Activated T-cell treated with anti-CD3 and anti-CD28 coated beads, Interleukin-2, amount 50 U/mL, for 1 hour (primary cell): Measurements from ENCODE around the gene LAMTOR3.
"Not testable (repeated sequence)": the region's sequence is repeated elsewhere in the genome, so short reads cannot be mapped to it uniquely, and the experiment has no call there.

Experiments used
- DNase-seq: peaks from one replicate; pipeline ENCODE4 v3.0.0-alpha.2; 2020

LAMTOR3 gene

GRCh38 chr4:99861120-99861905 is 32.9 kb downstream of the LAMTOR3 start:
- DNase-seq: no peak

GRCh38 chr4:99860521-99860920 is 33.7 kb downstream of the LAMTOR3 start:
- no peak for DNase-seq

GRCh38 chr4:99859618-99860017 is 34.6 kb downstream of the LAMTOR3 start:
- DNase-seq: no peak

- no peak for DNase-seq
These were observed 36.9 kb downstream of the LAMTOR3 start for GRCh38 chr4:99857307-99857706.

- no peak for DNase-seq
These were observed 38.1 kb downstream of the LAMTOR3 start for GRCh38 chr4:99856166-99856565.

- no peak for DNase-seq
These were observed 38.5 kb downstream of the LAMTOR3 start for GRCh38 chr4:99855678-99856077.

GRCh38 chr4:99853999-99854398 is 40.2 kb downstream of the LAMTOR3 start:
- no peak for DNase-seq

GRCh38 chr4:99853190-99853589 is 41.0 kb downstream of the LAMTOR3 start:
- no peak for DNase-seq

GRCh38 chr4:99852199-99852749 is 42.0 kb downstream of the LAMTOR3 start:
- DNase-seq: no peak

GRCh38 chr4:99848591-99849001 is 45.6 kb downstream of the LAMTOR3 start:
- DNase-seq: no peak

- DNase-seq: no peak
These were observed 46.8 kb downstream of the LAMTOR3 start for GRCh38 chr4:99847362-99847976.

- DNase-seq: no peak
These were observed 47.3 kb downstream of the LAMTOR3 start for GRCh38 chr4:99846891-99847290.

- DNase-seq: no peak
These were observed 48.3 kb downstream of the LAMTOR3 start for GRCh38 chr4:99845708-99846469.

GRCh38 chr4:99845179-99845578 is 49.0 kb downstream of the LAMTOR3 start:
- DNase-seq: no peak

GRCh38 chr4:99844048-99844447 is 50.2 kb downstream of the LAMTOR3 start:
- DNase-seq: no peak

- DNase-seq: no peak
These were observed 50.8 kb downstream of the LAMTOR3 start for GRCh38 chr4:99843413-99843812.

GRCh38 chr4:99841129-99841528 is 53.1 kb downstream of the LAMTOR3 start:
- no peak for DNase-seq

- no peak for DNase-seq
These were observed 55.3 kb downstream of the LAMTOR3 start for GRCh38 chr4:99838927-99839326.

- no peak for DNase-seq
These were observed 58.3 kb downstream of the LAMTOR3 start for GRCh38 chr4:99835942-99836341.

GRCh38 chr4:99834569-99834968 is 59.7 kb downstream of the LAMTOR3 start:
- DNase-seq: no peak

GRCh38 chr4:99833756-99834155 is 60.5 kb downstream of the LAMTOR3 start:
- DNase-seq: no peak

GRCh38 chr4:99832758-99833157 is 61.5 kb downstream of the LAMTOR3 start:
- DNase-seq: no peak

GRCh38 chr4:99832321-99832720 is 61.9 kb downstream of the LAMTOR3 start:
- DNase-seq: no peak

- DNase-seq: not testable (repeated sequence)
These were observed 64.2 kb downstream of the LAMTOR3 start for GRCh38 chr4:99830051-99830450.
